Measurements from ENCODE around the gene PRSS50. TPM values are rescaled to one million over a fixed set of nuclear protein-coding genes. Genes with fewer than 3 reads are reported as not detected.

PRSS50 gene
- total RNA-seq, 4 donors from 2014 or later: not detected

DNA sequence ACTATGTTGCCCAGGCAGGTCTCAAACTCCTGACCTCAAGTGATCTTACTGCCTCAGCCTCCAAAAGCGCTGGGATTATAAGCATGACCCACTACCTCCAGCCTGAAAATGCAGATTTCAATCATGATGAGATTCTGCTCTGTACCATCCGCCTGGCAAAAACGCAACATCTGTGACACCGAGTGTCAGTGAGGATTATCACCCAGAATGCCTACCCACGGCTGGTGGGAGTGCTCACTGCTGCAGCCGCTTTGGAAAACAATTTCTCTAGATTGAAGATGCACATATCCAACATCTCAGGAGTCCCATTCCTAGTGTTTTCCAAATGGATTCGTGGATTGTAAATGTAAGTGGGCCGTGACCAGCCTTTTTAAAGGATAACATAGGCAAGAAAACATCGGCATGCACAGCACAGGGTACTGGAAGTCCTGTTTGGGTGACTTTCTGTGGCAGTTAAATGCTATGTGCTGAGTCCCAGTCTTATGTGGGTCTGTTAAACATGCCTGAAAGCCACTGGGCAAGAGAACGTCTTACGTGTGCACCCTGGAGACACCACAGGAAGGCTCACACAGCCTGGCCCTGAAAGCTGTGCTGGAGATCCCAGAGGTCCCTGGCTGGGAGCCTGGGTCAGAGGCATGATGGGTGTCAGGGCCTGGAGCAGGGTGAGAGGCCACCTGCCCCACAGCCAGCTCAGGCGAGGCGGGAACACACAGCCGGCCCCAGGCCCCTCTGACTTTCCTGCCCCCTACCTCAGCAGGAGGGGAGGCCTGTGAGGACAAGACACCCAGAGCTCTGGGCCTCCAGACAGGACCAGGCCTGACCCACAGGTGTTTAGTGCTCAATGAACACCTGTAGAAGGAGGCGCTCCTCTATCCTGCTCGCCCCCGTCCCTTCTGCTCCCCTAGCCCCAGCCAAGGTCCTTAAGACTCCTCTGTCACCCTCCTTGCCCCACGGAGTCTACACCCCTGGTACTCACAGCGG, 918 bp downstream of the PRSS50 start:
- intact Hi-C loops (cut with DNase I; ENCODE audit: low total_unique reads): no loop called here
- DNase-seq: no peak
- no peaks in the 10 kb centered on the region for H3K4me1 ChIP-seq
- peaks cover 0 to 8% (median 2%) of the 10 kb centered on the region in 3 donors for H3K27me3 ChIP-seq
- no peak for TF ChIP-seq POLR2A (IDR thresholded peaks at IDR 0.05)
- TF ChIP-seq, protein P1, sequence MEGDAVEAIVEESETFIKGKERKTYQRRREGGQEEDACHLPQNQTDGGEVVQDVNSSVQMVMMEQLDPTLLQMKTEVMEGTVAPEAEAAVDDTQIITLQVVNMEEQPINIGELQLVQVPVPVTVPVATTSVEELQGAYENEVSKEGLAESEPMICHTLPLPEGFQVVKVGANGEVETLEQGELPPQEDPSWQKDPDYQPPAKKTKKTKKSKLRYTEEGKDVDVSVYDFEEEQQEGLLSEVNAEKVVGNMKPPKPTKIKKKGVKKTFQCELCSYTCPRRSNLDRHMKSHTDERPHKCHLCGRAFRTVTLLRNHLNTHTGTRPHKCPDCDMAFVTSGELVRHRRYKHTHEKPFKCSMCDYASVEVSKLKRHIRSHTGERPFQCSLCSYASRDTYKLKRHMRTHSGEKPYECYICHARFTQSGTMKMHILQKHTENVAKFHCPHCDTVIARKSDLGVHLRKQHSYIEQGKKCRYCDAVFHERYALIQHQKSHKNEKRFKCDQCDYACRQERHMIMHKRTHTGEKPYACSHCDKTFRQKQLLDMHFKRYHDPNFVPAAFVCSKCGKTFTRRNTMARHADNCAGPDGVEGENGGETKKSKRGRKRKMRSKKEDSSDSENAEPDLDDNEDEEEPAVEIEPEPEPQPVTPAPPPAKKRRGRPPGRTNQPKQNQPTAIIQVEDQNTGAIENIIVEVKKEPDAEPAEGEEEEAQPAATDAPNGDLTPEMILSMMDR (IDR thresholded peaks at IDR 0.05 in 4 of 5, conservative IDR thresholded peaks at IDR 0.05 in 1 of 5): no peak
- no peak overlapping the region for H3K27ac ChIP-seq
- in situ Hi-C loops (cut with MboI; ENCODE audit: low sequenced_read_pairs in 4 of 4): loop anchor here (10.0 to 25.0 kb wide), 4 partner anchors 178 to 621 kb away; no protein-coding TSS in a partner anchor
- no peak for ATAC-seq
- no peaks in the 10 kb centered on the region for H3K9me3 ChIP-seq
- H3K4me3 ChIP-seq: no peak overlapping the region
- H3K36me3 ChIP-seq: no peaks in the 10 kb centered on the region

DNA sequence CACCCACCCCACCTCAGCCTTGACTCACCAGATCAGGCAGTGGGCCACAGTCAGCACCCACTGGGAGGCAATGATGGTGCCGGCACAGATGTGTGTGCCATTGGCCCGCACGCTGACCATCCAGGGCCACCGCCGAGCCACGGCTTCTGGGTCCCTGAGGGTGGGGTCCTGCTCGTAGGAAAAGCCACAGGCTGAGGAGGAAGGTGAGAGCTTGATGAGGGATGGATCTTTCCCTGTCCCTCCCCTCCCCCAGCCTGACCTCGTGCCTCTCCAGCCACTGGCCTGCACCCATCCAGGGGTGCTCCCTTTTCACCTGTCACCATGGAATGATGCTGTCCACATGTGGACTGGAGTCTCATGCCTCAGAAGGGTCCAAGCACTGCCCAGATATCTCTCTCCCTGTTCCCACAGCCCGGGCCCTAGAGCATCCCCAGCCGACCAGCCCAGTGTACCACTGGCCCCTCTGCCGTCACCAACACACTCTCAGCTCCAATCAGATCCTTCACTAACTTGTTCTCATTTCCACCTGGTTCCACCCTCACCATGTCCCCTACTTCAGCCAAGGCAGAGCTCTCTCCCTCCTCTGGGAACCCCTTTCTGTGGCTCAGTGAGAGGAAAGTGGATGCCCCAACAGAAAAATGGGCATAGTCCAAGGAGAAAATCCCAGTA, 2.0 kb downstream of the PRSS50 start:
- no peaks in the 10 kb centered on the region for H3K36me3 ChIP-seq
- no peaks in the 10 kb centered on the region for H3K4me1 ChIP-seq
- in situ Hi-C loops (cut with MboI; ENCODE audit: low sequenced_read_pairs in 4 of 4): loop anchor here (10.0 to 25.0 kb wide), 4 partner anchors 179 to 622 kb away; no protein-coding TSS in a partner anchor
- no peak overlapping the region for H3K4me3 ChIP-seq
- peaks cover 0 to 8% (median 2%) of the 10 kb centered on the region in 3 donors for H3K27me3 ChIP-seq
- DNase-seq (no peak), ATAC-seq (no peak)
- TF ChIP-seq, protein P1 (IDR thresholded peaks at IDR 0.05 in 4 of 5, conservative IDR thresholded peaks at IDR 0.05 in 1 of 5): no peak
- TF ChIP-seq POLR2A (IDR thresholded peaks at IDR 0.05): no peak
- intact Hi-C loops (cut with DNase I; ENCODE audit: low total_unique reads): no loop called here
- H3K9me3 ChIP-seq: no peaks in the 10 kb centered on the region
- no peak overlapping the region for H3K27ac ChIP-seq

DNA sequence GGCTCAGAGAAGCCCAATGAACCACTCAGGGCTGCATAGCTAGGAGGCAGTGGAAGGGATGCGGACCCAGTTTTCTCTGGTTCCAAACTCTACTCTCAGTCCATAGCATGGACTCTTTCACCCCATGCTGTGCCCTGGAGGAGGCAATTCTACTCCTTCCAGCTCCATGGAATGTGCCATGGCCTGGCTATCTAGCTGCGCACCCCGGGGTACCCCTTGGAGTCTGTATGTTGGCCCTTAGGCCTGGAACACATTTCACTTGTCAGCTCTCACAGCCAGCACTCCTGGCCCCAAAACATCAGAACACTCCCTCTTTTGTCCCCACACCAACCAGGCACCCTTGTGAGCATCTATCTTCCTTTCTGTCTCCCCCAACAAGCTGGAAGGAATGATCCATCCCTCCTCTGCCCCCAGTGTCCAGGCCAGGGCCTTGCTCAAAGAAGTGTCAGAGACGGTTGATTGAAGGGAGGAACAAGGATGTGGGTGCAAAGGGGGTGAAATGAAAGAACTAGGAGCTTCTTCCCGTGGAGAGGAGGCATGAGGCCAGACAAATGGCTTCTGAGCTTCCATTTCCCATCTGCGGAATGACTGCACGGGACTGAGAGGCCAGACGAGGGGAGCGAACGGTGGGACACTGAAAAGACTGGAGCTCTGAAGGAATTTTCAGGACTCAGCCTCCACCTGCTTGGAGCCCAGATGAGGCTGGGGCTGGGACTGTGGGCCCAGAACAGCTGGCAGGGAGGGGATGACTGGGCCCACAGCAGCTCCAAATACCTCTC, 2.8 kb downstream of the PRSS50 start:
- no peaks in the 10 kb centered on the region for H3K36me3 ChIP-seq
- TF ChIP-seq POLR2A (IDR thresholded peaks at IDR 0.05): no peak
- TF ChIP-seq, protein P1 (IDR thresholded peaks at IDR 0.05 in 4 of 5, conservative IDR thresholded peaks at IDR 0.05 in 1 of 5): no peak
- ATAC-seq (no peak), DNase-seq (no peak)
- intact Hi-C loops (cut with DNase I; ENCODE audit: low total_unique reads): no loop called here
- peaks cover 0 to 8% (median 2%) of the 10 kb centered on the region in 3 donors for H3K27me3 ChIP-seq
- H3K27ac ChIP-seq: no peak overlapping the region
- H3K4me3 ChIP-seq: no peak overlapping the region
- in situ Hi-C loops (cut with MboI; ENCODE audit: low sequenced_read_pairs in 4 of 4): loop anchor here (10.0 to 25.0 kb wide), 4 partner anchors 180 to 622 kb away; no protein-coding TSS in a partner anchor
- no peaks in the 10 kb centered on the region for H3K4me1 ChIP-seq
- H3K9me3 ChIP-seq: no peaks in the 10 kb centered on the region

DNA sequence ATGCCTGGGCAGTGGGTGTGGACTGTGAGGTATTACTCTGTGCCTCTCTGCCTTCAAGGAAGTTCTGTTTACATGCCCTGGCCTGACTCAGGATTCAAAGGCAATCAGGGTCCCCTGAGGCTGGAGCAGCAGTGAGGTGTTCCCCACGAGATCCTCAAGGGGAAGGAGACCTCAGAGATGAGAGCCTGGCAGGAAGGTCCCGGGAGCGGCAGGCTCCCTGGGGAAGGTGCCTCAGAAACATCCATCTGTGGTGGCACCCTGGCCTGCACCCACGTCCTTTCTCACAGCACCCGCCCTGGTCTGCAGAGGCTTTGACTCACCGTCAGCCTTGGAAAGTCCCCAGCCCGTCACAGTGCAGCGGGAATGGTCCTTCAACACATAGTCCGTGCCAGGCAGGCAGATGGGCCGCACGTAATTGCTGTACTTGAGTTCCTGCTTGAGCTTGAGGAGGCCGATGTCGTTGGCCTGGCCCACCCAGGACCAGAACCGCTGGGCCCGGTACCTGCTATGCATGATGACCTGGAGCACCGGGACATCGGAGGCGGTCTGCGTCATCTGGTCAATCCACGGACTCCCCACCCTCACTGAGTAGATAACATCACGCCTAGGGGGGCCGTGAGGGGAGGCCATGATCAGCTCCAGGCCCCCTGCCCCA, 3.6 kb downstream of the PRSS50 start:
- Histone ChIP-seq H3K9me3 (no peaks in the 10 kb centered on the region), H3K36me3 (no peaks in the 10 kb centered on the region), H3K4me3 (no peak overlapping the region), H3K4me1 (no peaks in the 10 kb centered on the region), H3K27me3 (peaks cover 0 to 8% (median 2%) of the 10 kb centered on the region in 3 donors), H3K27ac (no peak overlapping the region)
- in situ Hi-C loops (cut with MboI; ENCODE audit: low sequenced_read_pairs in 4 of 4): loop anchor here (10.0 to 25.0 kb wide), 4 partner anchors 181 to 623 kb away; no protein-coding TSS in a partner anchor
- DNase-seq (no peak), ATAC-seq (no peak)
- intact Hi-C loops (cut with DNase I; ENCODE audit: low total_unique reads): no loop called here
- TF ChIP-seq POLR2A (IDR thresholded peaks at IDR 0.05): no peak
- TF ChIP-seq, protein P1 (IDR thresholded peaks at IDR 0.05 in 4 of 5, conservative IDR thresholded peaks at IDR 0.05 in 1 of 5): no peak

Data from gastrocnemius medialis (tissue), 4 donors.